HG03521 (cell line): ENCODE data around the gene ZSCAN5A.
"Not testable (repeated sequence)": the region's sequence is repeated elsewhere in the genome, so short reads cannot be mapped to it uniquely, and the experiment has no call there.

Experiments
- ATAC-seq: cut with Tn5 transposase; IDR thresholded peaks from one replicate; pipeline ENCODE4 v1.9.1; 2021; ENCODE audit warnings: mild to moderate bottlenecking, moderate library complexity; ENCODE audit not compliant: unreplicated experiment

ZSCAN5A gene

GRCh38 chr19:56217039-56217949, 97.3 kb downstream of the ZSCAN5A start:
- ATAC-seq: no peak

- ATAC-seq: no peak
Observed at GRCh38 chr19:56211718-56212117, 102.9 kb downstream of the ZSCAN5A start.

GRCh38 chr19:56210036-56210435, 104.6 kb downstream of the ZSCAN5A start:
- ATAC-seq: not testable (repeated sequence)

- no peak for ATAC-seq
Observed at GRCh38 chr19:56209091-56209490, 105.5 kb downstream of the ZSCAN5A start.

GRCh38 chr19:56207581-56207980, 107.1 kb downstream of the ZSCAN5A start:
- ATAC-seq: not testable (repeated sequence)

- ATAC-seq: no peak
Observed at GRCh38 chr19:56201973-56202372, 112.7 kb downstream of the ZSCAN5A start, which contains the start of gene ZSCAN5C. Gene ZSCAN5C (plus strand): TSS chr19:56202273. CDS start chr19:56205914, 3,641 bp downstream.

- ATAC-seq: no peak
Observed at GRCh38 chr19:56199687-56200086, 115.0 kb downstream of the ZSCAN5A start.

- ATAC-seq: not testable (repeated sequence)
Observed at GRCh38 chr19:56197646-56198045, 117.0 kb downstream of the ZSCAN5A start, which contains the start of gene ZSCAN5B. Gene ZSCAN5B (minus strand): TSS chr19:56197783. CDS start chr19:56193052, 4,731 bp downstream.

GRCh38 chr19:56193981-56194640, 120.5 kb downstream of the ZSCAN5A start:
- ATAC-seq: no peak

GRCh38 chr19:56191711-56192110, 122.9 kb downstream of the ZSCAN5A start:
- ATAC-seq: no peak

- no peak for ATAC-seq
Observed at GRCh38 chr19:56191115-56191514, 123.5 kb downstream of the ZSCAN5A start.

GRCh38 chr19:56189785-56190184, 124.9 kb downstream of the ZSCAN5A start:
- ATAC-seq: no peak

- no peak for ATAC-seq
Observed at GRCh38 chr19:56177564-56178243, 136.9 kb downstream of the ZSCAN5A start.

- no peak for ATAC-seq
Observed at GRCh38 chr19:56176881-56177280, 137.8 kb downstream of the ZSCAN5A start.

GRCh38 chr19:56176310-56176709, 138.3 kb downstream of the ZSCAN5A start:
- ATAC-seq: not testable (repeated sequence)

GRCh38 chr19:56175861-56176307, 138.8 kb downstream of the ZSCAN5A start, which contains the start of gene GALP:
Gene GALP (plus strand): TSS chr19:56176008. CDS start chr19:56177109, 1,101 bp downstream.
- ATAC-seq: not testable (repeated sequence)

- no peak for ATAC-seq
Observed at GRCh38 chr19:56174550-56174949, 140.1 kb downstream of the ZSCAN5A start.

GRCh38 chr19:56174086-56174485, 140.6 kb downstream of the ZSCAN5A start:
- ATAC-seq: no peak
